Neutrophil (primary cell): ENCODE data around the gene OOSP3.
A peak's percentile ranks its signal among the peaks of the same experiment; 100 is the strongest.

Source experiments
- H3K27ac ChIP-seq: fragments of 200-600 bp; sonication (generic); 2 replicates; pipeline ENCODE4 v1.5.1; 2016; ENCODE audit warnings: mild to moderate bottlenecking, moderate library complexity
- H3K27me3 ChIP-seq: fragments of 200-600 bp; sonication (generic); 2 replicates; pipeline ENCODE4 v1.6.0; 2016; ENCODE audit warnings: mild to moderate bottlenecking
- H3K36me3 ChIP-seq: fragments of 200-600 bp; sonication (generic); 2 replicates; pipeline ENCODE4 v1.5.1; 2017
- H3K4me1 ChIP-seq, 2 experiments: fragments of 200-600 bp in 1 of 2; sonication (generic) in 1 of 2; 1 replicate in 1 of 2; 2 replicates in 1 of 2; pipeline versions ENCODE4 v1.5.1 to v1.6.1; 2013 to 2016; ENCODE audit warnings: low read depth in 1 of 2, low read length in 1 of 2, mild to moderate bottlenecking in 1 of 2, moderate library complexity in 1 of 2; ENCODE audit not compliant: control insufficient read depth in 1 of 2, insufficient read depth in 1 of 2
- H3K4me3 ChIP-seq, 2 experiments: fragments of 200-600 bp in 1 of 2; sonication (generic) in 1 of 2; 1 replicate in 1 of 2; 2 replicates in 1 of 2; pipeline ENCODE4 v1.5.1; 2013 to 2016; ENCODE audit warnings: low read depth in 1 of 2, low read length in 1 of 2, mild to moderate bottlenecking in 1 of 2, moderate library complexity in 1 of 2
- H3K9me3 ChIP-seq: fragments of 200-600 bp; sonication (generic); 2 replicates; pipeline ENCODE4 v1.5.1; 2016
- TF ChIP-seq, protein P1 (sequence below): fragments of 200-600 bp; sonication (generic); IDR thresholded peaks from 2 replicates; pipeline ENCODE4 v1.5.1; 2016; ENCODE audit warnings: antibody characterized with exemption

The OOSP3 gene

GRCh38 chr11:59854871-59855270 is 23.7 kb upstream of the OOSP3 start:
- TF ChIP-seq, protein P1, sequence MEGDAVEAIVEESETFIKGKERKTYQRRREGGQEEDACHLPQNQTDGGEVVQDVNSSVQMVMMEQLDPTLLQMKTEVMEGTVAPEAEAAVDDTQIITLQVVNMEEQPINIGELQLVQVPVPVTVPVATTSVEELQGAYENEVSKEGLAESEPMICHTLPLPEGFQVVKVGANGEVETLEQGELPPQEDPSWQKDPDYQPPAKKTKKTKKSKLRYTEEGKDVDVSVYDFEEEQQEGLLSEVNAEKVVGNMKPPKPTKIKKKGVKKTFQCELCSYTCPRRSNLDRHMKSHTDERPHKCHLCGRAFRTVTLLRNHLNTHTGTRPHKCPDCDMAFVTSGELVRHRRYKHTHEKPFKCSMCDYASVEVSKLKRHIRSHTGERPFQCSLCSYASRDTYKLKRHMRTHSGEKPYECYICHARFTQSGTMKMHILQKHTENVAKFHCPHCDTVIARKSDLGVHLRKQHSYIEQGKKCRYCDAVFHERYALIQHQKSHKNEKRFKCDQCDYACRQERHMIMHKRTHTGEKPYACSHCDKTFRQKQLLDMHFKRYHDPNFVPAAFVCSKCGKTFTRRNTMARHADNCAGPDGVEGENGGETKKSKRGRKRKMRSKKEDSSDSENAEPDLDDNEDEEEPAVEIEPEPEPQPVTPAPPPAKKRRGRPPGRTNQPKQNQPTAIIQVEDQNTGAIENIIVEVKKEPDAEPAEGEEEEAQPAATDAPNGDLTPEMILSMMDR = no peak
- Histone ChIP-seq H3K4me3 (no peak overlapping the region), H3K4me1 (peaks cover 39 to 42% of the 10 kb centered on the region in 2 experiments), H3K27ac (peak overlapping the region; percentile 44), H3K9me3 (no peaks in the 10 kb centered on the region), H3K27me3 (no peaks in the 10 kb centered on the region), H3K36me3 (peaks cover 38% of the 10 kb centered on the region)

- no peaks in the 10 kb centered on the region for H3K9me3 ChIP-seq
- peak overlapping the region; percentile 29 for H3K27ac ChIP-seq
- H3K36me3 ChIP-seq = peaks cover 29% of the 10 kb centered on the region
- no peaks in the 10 kb centered on the region for H3K27me3 ChIP-seq
- no peak overlapping the region for H3K4me3 ChIP-seq
- TF ChIP-seq, protein P1 = no peak
- peaks cover 31 to 39% of the 10 kb centered on the region in 2 experiments for H3K4me1 ChIP-seq
Observed at GRCh38 chr11:59857439-59858434, 20.8 kb upstream of the OOSP3 start.

DNA sequence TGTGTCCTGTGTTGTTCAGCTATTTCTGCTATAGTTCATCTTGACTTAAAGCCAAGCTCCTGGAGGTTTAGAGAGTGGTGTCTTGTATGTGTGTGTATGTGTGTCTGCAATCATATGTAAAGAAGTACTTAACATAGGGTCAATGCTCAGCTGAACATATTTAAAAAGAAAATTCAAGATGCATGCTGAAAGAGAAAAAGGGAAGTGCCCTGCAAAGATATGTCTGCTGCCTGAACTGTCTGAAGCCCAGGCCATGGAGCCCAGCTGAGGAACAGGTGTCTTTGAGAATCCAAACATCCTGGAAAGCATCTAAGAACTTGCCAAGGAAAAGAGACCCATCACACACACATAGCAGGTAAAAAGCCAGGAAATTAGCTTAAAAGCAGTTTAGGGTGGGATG is 18.9 kb upstream of the OOSP3 start:
- H3K4me3 ChIP-seq = no peak overlapping the region
- TF ChIP-seq, protein P1 = no peak
- H3K27ac ChIP-seq = peak overlapping the region; percentile 54
- no peaks in the 10 kb centered on the region for H3K27me3 ChIP-seq
- H3K4me1 ChIP-seq = peaks cover 48 to 51% of the 10 kb centered on the region in 2 experiments
- H3K36me3 ChIP-seq = peaks cover 16% of the 10 kb centered on the region
- no peaks in the 10 kb centered on the region for H3K9me3 ChIP-seq

DNA sequence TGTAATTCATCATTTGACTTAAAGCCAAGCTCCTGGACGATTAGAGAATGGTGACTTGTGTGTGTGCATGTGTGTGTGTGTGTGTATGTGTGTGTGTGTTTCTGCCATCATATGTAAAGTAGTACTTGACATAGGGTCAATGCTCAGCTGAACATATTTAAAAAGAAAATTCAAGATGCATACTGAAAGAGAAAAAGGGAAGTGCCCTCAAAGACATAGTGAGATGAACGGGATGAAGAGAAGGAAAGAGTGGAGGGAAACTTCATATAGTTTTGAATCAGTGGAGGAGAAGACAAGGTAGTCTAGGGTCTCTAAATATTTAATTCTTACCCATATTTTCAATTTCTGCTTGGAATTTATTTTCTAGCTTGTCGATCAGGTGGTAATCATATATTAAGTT is 16.3 kb upstream of the OOSP3 start:
- H3K27me3 ChIP-seq = no peaks in the 10 kb centered on the region
- H3K4me3 ChIP-seq = no peak overlapping the region
- peak overlapping the region; percentile 34 for H3K27ac ChIP-seq
- H3K36me3 ChIP-seq = no peaks in the 10 kb centered on the region
- TF ChIP-seq, protein P1 = no peak
- peaks cover 64% of the 10 kb centered on the region in 2 experiments for H3K4me1 ChIP-seq
- no peaks in the 10 kb centered on the region for H3K9me3 ChIP-seq

DNA sequence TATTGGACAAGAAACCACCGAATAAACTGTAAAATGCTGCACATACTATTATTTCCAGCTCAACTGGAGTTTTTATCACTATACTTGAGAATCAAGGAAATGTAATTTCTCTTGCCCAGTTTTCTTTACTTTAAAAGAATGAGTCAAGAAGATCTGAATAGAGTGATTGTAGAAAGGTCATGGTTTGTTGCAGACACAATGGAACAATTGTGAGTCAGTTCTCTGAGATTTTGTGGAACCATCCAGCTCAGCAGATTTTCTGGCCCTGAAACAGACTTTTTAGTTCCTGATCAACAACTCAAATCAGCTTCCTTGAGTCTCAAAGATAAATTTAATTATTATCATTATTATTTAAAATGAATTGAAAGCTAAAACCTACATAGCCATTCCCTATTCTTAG is 13.6 kb upstream of the OOSP3 start:
- H3K27ac ChIP-seq = peak overlapping the region; percentile 85
- peaks cover 56 to 58% of the 10 kb centered on the region in 2 experiments for H3K4me1 ChIP-seq

More for the DNA sequence above, 13.6 kb upstream of the OOSP3 start:
- Histone ChIP-seq H3K9me3 (no peaks in the 10 kb centered on the region), H3K4me3 (peak overlapping the region in 1 of 2 experiments; percentile 35), H3K27me3 (no peaks in the 10 kb centered on the region), H3K36me3 (no peaks in the 10 kb centered on the region)
- TF ChIP-seq, protein P1 = no peak
